NCI-H1105 (cell line): ENCODE measurements around the gene SNTB2.

ENCODE experiments used
- DNase-seq: peaks from one replicate; lab custom pipeline; 2025; lab: John Stamatoyannopoulos, UW

SNTB2 gene

DNA sequence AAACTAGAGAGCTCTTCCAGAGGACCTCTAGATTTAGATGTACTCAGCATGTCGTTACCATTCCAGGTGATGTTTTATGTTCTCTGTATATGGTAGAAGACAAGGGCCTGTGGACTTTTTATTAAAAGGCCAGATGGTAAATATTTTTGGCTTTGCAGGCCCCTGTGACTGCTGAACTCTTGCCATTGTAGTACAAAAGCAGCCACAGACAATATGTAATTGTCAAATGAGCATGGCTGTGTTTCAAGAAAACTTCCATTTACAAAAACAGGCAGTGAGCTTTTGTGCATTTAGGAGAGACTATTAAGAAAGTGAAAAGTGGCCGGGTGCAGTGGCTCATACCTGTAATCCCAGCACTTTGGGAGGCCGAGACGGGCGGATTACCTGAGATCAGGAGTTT is 157.2 kb downstream of the SNTB2 start:
- no peak for DNase-seq

DNA sequence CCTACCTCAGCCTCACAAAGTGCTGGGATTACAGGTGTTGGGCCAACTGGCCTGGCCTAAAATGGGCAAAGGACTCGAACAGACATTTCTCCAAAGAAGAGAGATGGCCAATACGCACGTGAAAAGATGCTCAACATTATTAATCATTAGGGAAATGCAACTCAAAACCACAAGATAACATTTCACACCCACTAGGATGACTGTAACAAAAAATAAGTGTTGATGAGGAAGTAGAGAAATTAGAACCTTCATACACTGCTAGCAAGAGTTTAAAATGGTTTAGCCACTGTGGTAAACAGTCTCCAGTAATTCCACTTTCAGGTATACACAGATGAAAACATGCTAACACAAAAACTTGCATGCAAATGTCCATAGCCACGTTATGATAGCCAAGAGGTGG is 159.0 kb downstream of the SNTB2 start:
- no peak for DNase-seq

DNA sequence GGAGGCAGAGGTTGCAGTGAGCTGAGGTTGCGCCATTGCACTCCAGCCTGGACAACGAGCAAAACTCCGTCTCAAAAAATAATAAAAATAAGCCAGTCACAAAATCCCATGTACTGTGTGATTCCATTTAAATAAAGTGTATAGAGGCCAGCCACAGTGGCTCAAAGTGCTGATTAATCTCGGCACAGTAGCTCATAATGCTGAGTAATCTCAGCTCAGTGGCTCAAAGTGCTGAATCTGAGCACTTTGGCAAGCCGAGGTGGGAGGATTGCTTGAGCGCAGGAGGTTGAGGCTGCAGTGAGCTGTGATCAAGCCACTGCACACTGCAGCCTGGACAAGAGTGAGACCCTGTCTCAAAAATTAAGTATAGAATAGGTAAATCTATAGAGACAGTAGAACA is 159.7 kb downstream of the SNTB2 start:
- no peak for DNase-seq

DNA sequence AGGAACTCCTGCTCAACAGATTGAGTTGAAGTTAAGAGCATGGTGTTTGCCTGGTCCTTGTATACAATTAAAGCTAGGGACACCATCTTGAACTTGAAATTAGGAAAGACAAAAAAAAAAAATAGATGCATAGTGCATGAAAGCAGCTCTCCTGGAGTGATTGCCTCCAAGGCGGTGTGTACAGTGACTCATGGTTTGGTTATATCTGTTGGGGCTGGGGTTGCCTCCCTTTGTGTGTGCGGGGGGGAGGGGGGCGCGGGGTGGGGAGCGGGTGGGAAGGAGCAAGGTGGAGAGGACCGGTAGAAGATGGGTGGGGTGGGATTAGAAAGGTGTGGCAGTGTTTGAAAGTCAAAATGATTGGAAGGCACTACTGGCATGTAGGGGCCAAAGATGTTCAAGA is 161.3 kb downstream of the SNTB2 start:
- DNase-seq, result no peak

DNA sequence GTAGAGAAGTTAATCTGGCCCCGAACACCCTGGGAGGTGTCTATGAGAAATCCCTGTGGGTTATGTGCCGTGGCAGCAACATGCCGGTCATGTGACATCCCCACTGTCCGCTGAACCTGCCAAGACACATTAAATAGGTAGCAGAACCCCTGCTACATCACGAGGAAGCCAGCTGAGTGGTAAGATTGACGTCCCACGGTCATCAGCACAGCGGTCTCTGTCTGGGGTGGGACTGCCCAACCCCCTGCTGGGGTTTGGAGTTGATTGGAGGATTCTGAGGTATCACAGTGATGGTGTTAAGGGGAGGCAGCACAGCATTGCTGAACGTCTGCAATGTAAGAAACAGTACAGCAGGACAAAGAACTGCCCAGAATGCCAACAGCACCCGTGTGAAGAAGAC is 162.6 kb downstream of the SNTB2 start:
- DNase-seq, result no peak

DNA sequence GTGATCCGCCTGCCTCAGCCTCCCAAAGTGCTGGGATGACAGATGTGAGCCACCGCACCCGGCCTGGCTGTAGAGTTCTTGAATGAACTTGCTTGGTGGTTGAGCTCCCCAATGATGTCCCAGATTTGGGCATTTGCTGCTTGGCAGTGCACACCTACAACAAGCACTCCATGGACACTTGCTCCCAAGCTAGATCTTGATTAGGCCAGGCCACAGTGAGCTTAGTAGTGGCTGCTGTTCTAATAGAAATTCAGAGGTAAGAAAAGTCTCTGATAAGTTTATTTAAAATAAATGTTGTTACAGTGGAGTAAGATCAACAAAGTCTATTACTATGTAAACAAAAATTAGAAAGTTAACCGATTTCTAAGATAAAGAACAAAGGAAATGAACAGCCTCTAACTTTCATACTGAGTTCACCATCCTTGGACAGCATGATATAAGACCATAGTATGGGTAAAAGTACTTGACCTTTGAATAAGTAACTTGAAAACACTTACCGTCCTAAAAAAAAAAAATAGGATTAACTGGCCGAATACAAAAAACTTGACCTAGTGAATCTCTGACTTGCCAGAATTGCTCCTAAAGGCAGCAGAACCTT is 163.7 kb downstream of the SNTB2 start:
- no peak for DNase-seq

DNA sequence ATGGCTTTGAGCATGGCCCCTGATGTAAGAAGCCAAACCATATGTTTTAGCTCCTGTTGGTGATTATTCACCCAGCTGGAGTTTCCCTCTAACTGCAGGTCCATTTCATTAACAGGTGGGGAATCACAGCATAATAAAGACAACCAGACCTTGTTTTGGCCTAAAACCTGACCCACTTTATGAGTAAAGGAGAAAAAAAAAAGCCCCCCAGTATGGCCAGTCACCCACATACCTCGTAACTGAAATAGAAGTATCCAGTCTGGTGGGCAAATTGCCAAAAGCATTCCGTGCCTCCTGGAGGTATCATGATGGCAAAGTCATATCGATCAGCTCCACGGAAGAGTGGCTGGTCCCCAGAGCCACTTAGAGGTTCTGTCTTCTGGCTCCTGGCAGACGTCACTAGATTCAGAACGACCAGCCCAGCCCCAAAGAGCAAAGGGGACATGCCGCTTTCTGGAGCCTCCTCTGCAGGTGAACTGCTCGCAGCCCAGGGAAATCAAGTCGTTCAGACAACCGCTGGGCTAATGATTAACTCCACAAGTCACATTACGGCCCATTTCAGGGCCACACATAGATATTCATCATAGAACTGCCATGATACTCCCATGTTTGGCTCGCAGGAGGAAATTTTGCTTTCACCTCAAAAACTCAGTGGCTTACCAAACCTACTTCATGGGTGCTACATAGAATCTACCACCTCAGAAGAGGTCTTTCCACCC is 164.5 kb downstream of the SNTB2 start, which contains the start of gene TMED6:
Gene TMED6, minus strand, starts transcription at position 478 of the 719 bp plus-strand sequence. Its CDS starts 33 bp downstream, at position 445.
- no peak for DNase-seq
